Neural cell (in vitro differentiated cells): ENCODE measurements around the gene UTS2.

Source experiments
- EP300 ChIP-seq: fragments of 450-650 bp; conservative IDR thresholded peaks from 2 replicates; pipeline ENCODE4 v1.6.1; 2014; ENCODE audit warnings: antibody characterized with exemption, mild to moderate bottlenecking, moderate library complexity; ENCODE audit not compliant: poor library complexity, severe bottlenecking
- EZH2 ChIP-seq: fragments of 200-600, 300-800 bp; shearing (Covaris generic), sonication (generic); IDR thresholded peaks from 2 replicates; pipeline ENCODE4 v1.6.1; 2014; ENCODE audit warnings: antibody characterized with exemption, low read length, borderline replicate concordance, mild to moderate bottlenecking; ENCODE audit not compliant: insufficient read depth, poor library complexity, severe bottlenecking
- MXI1 ChIP-seq: fragments of 450-650 bp; conservative IDR thresholded peaks from 2 replicates; pipeline ENCODE4 v1.6.1; 2014; ENCODE audit warnings: antibody characterized with exemption, mild to moderate bottlenecking; ENCODE audit not compliant: poor library complexity, severe bottlenecking
- POLR2AphosphoS5 ChIP-seq: IDR thresholded peaks from 2 replicates; pipeline ENCODE4 v1.6.1; 2012
- RAD21 ChIP-seq: fragments of 450-650 bp; conservative IDR thresholded peaks from 2 replicates; pipeline ENCODE4 v1.6.1; 2014; ENCODE audit warnings: antibody characterized with exemption, mild to moderate bottlenecking, moderate library complexity
- SMC3 ChIP-seq: fragments of 450-650 bp; conservative IDR thresholded peaks from 2 replicates; pipeline ENCODE4 v1.6.1; 2014; ENCODE audit warnings: antibody characterized with exemption, mild to moderate bottlenecking, moderate library complexity; ENCODE audit not compliant: poor library complexity
- TAF1 ChIP-seq: IDR thresholded peaks from 2 replicates; pipeline ENCODE4 v1.6.1; 2012; ENCODE audit warnings: low read depth
- TF ChIP-seq, protein P1 (sequence below): fragments of 450-650 bp; IDR thresholded peaks from 2 replicates; pipeline ENCODE4 v1.5.1; 2014; ENCODE audit warnings: antibody characterized with exemption, mild to moderate bottlenecking, moderate library complexity; ENCODE audit not compliant: poor library complexity, severe bottlenecking

DNA sequence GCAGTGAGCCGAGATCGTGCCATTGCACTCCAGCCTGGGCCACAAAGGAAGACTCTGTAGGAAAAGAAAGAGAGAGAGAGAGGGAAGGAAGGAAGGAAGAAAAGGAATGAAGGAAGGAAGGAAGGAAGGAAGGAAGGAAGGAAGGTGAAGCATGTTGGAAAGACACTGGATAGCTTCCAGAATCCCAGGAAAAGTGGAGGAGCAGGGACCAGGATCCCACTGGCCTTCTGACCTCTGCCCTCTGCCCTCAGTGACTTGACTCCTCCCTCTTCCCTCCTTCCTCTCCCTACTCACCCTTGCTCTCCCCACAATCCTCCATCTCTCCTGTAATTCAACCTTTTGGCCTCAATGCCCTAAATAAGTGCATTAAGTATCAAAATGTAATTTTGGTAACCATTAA lies 4.1 kb upstream of the UTS2 start:
- TF ChIP-seq, protein P1, sequence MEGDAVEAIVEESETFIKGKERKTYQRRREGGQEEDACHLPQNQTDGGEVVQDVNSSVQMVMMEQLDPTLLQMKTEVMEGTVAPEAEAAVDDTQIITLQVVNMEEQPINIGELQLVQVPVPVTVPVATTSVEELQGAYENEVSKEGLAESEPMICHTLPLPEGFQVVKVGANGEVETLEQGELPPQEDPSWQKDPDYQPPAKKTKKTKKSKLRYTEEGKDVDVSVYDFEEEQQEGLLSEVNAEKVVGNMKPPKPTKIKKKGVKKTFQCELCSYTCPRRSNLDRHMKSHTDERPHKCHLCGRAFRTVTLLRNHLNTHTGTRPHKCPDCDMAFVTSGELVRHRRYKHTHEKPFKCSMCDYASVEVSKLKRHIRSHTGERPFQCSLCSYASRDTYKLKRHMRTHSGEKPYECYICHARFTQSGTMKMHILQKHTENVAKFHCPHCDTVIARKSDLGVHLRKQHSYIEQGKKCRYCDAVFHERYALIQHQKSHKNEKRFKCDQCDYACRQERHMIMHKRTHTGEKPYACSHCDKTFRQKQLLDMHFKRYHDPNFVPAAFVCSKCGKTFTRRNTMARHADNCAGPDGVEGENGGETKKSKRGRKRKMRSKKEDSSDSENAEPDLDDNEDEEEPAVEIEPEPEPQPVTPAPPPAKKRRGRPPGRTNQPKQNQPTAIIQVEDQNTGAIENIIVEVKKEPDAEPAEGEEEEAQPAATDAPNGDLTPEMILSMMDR, result no peak
- TF ChIP-seq EZH2 (no peak), RAD21 (no peak), EP300 (no peak), TAF1 (no peak), POLR2AphosphoS5 (no peak), SMC3 (no peak), MXI1 (no peak)
